Activated CD4-positive, alpha-beta T cell treated with anti-CD3 and anti-CD28 coated beads, Interleukin-2, amount 10 ng/mL, durations not matched to agents 24 days and 14 days (primary cell): ENCODE measurements around the gene ANKS1B. TPM values are rescaled to one million over a fixed set of nuclear protein-coding genes. Genes with fewer than 3 reads are reported as not detected.
A peak's percentile ranks its signal among the peaks of the same experiment; 100 is the strongest.
"Not testable (repeated sequence)": the region's sequence is repeated elsewhere in the genome, so short reads cannot be mapped to it uniquely, and the experiment has no call there.

Experiments
- DNase-seq: peaks from one replicate; pipeline ENCODE4 v3.0.0; 2022
- H3K27ac Mint-ChIP-seq: one replicate; pipeline ENCODE4 v1.8.0; 2022; ENCODE audit warnings: mild to moderate bottlenecking, mixed read lengths
- H3K27me3 Mint-ChIP-seq: one replicate; pipeline ENCODE4 v1.8.0; 2022; ENCODE audit warnings: mixed read lengths
- H3K36me3 Mint-ChIP-seq: one replicate; pipeline ENCODE4 v1.8.0; 2022; ENCODE audit warnings: low read depth, mild to moderate bottlenecking, mixed read lengths
- H3K4me1 Mint-ChIP-seq: one replicate; pipeline ENCODE4 v1.8.0; 2021; ENCODE audit warnings: mixed read lengths
- H3K4me3 Mint-ChIP-seq: one replicate; pipeline ENCODE4 v1.8.0; 2022; ENCODE audit warnings: mild to moderate bottlenecking, moderate library complexity, mixed read lengths
- H3K9me3 Mint-ChIP-seq: one replicate; pipeline ENCODE4 v1.8.0; 2021; ENCODE audit warnings: mixed read lengths
- intact Hi-C: fragments of 100-400 bp; cut with micrococcal nuclease; formaldehyde crosslinking; loops from one replicate; pipeline ENCODE4 v1.15.1; 2023
- total RNA-seq: library from RNA; stranded (reverse); gene quantifications from 2 replicates; pipeline ENCODE4 v1.2.3, GENCODE V29; 2022

The ANKS1B gene
- total RNA-seq, 1 donor from 2014 or later, result 1.5 TPM

GRCh38 chr12:99250091-99250490 lies 734.6 kb downstream of the ANKS1B start:
- intact Hi-C loops, result no loop called here
- no peak overlapping the region for H3K27ac Mint-ChIP-seq
- no peak for DNase-seq
- no peaks in the 10 kb centered on the region for H3K36me3 Mint-ChIP-seq
- no peak overlapping the region for H3K4me3 Mint-ChIP-seq
- no peaks in the 10 kb centered on the region for H3K4me1 Mint-ChIP-seq
- H3K9me3 Mint-ChIP-seq, result no peaks in the 10 kb centered on the region
- no peaks in the 10 kb centered on the region for H3K27me3 Mint-ChIP-seq

- DNase-seq, result no peak
- no peak overlapping the region for H3K27ac Mint-ChIP-seq
- H3K4me1 Mint-ChIP-seq, result no peaks in the 10 kb centered on the region
- no peak overlapping the region for H3K4me3 Mint-ChIP-seq
- intact Hi-C loops, result no loop called here
- H3K27me3 Mint-ChIP-seq, result no peaks in the 10 kb centered on the region
- no peaks in the 10 kb centered on the region for H3K36me3 Mint-ChIP-seq
- H3K9me3 Mint-ChIP-seq, result no peaks in the 10 kb centered on the region
These were observed 735.2 kb downstream of the ANKS1B start for GRCh38 chr12:99249543-99249942.

GRCh38 chr12:99237907-99238538 lies 746.7 kb downstream of the ANKS1B start:
- intact Hi-C loops, H3K27me3 Mint-ChIP-seq, H3K4me1 Mint-ChIP-seq, H3K9me3 Mint-ChIP-seq, H3K4me3 Mint-ChIP-seq, H3K27ac Mint-ChIP-seq, H3K36me3 Mint-ChIP-seq: not testable (repeated sequence)
- DNase-seq, result peak; percentile 60

- intact Hi-C loops, result no loop called here
- no peaks in the 10 kb centered on the region for H3K36me3 Mint-ChIP-seq
- H3K4me3 Mint-ChIP-seq, result no peak overlapping the region
These were observed 749.4 kb downstream of the ANKS1B start for GRCh38 chr12:99235381-99235780.

GRCh38 chr12:99234702-99235101 lies 750.0 kb downstream of the ANKS1B start:
- H3K27me3 Mint-ChIP-seq, result no peaks in the 10 kb centered on the region

More at GRCh38 chr12:99235381-99235780, 749.4 kb downstream of the ANKS1B start:
- Mint-ChIP-seq H3K27me3 (no peaks in the 10 kb centered on the region), H3K4me1 (peaks cover 2% of the 10 kb centered on the region), H3K27ac (no peak overlapping the region), H3K9me3 (peaks cover under 1% of the 10 kb centered on the region)
- DNase-seq, result no peak

GRCh38 chr12:99232324-99232723 lies 752.4 kb downstream of the ANKS1B start:
- H3K4me1 Mint-ChIP-seq, result no peaks in the 10 kb centered on the region
- no peaks in the 10 kb centered on the region for H3K36me3 Mint-ChIP-seq
- no peak overlapping the region for H3K4me3 Mint-ChIP-seq
- no peaks in the 10 kb centered on the region for H3K27me3 Mint-ChIP-seq
- intact Hi-C loops, result no loop called here
- H3K9me3 Mint-ChIP-seq, result no peaks in the 10 kb centered on the region
- no peak for DNase-seq
- H3K27ac Mint-ChIP-seq, result no peak overlapping the region

More at GRCh38 chr12:99234702-99235101, 750.0 kb downstream of the ANKS1B start:
- intact Hi-C loops, result no loop called here
- Mint-ChIP-seq H3K27ac (no peak overlapping the region), H3K4me3 (no peak overlapping the region), H3K4me1 (peaks cover 2% of the 10 kb centered on the region), H3K36me3 (no peaks in the 10 kb centered on the region), H3K9me3 (no peaks in the 10 kb centered on the region)
- no peak for DNase-seq

- Mint-ChIP-seq H3K27ac (no peak overlapping the region), H3K4me3 (no peak overlapping the region), H3K27me3 (no peaks in the 10 kb centered on the region), H3K36me3 (no peaks in the 10 kb centered on the region), H3K4me1 (no peaks in the 10 kb centered on the region), H3K9me3 (no peaks in the 10 kb centered on the region)
- DNase-seq, result no peak
- intact Hi-C loops, result no loop called here
These were observed 753.7 kb downstream of the ANKS1B start for GRCh38 chr12:99231031-99231430.

- Mint-ChIP-seq H3K27me3 (no peaks in the 10 kb centered on the region), H3K4me3 (no peak overlapping the region), H3K9me3 (no peaks in the 10 kb centered on the region), H3K36me3 (no peaks in the 10 kb centered on the region), H3K27ac (no peak overlapping the region), H3K4me1 (no peaks in the 10 kb centered on the region)
- no peak for DNase-seq
- intact Hi-C loops, result no loop called here
These were observed 760.5 kb downstream of the ANKS1B start for GRCh38 chr12:99224237-99224636.

GRCh38 chr12:99223579-99223978 lies 761.2 kb downstream of the ANKS1B start:
- Mint-ChIP-seq H3K9me3 (no peaks in the 10 kb centered on the region), H3K4me1 (no peaks in the 10 kb centered on the region), H3K27ac (no peak overlapping the region), H3K4me3 (no peak overlapping the region), H3K27me3 (no peaks in the 10 kb centered on the region), H3K36me3 (no peaks in the 10 kb centered on the region)
- no peak for DNase-seq
- intact Hi-C loops, result no loop called here

- Mint-ChIP-seq H3K4me3 (no peak overlapping the region), H3K36me3 (no peaks in the 10 kb centered on the region), H3K4me1 (no peaks in the 10 kb centered on the region), H3K27ac (no peak overlapping the region), H3K27me3 (no peaks in the 10 kb centered on the region), H3K9me3 (peaks cover 4% of the 10 kb centered on the region)
- intact Hi-C loops, result no loop called here
- DNase-seq, result no peak
These were observed 771.7 kb downstream of the ANKS1B start for GRCh38 chr12:99213047-99213446.

GRCh38 chr12:99212275-99212674 lies 772.5 kb downstream of the ANKS1B start:
- H3K27ac Mint-ChIP-seq, result no peak overlapping the region
- no peaks in the 10 kb centered on the region for H3K36me3 Mint-ChIP-seq
- no peaks in the 10 kb centered on the region for H3K4me1 Mint-ChIP-seq
- H3K9me3 Mint-ChIP-seq, result peaks cover 4% of the 10 kb centered on the region
- no peak overlapping the region for H3K4me3 Mint-ChIP-seq
- no peak for DNase-seq
- intact Hi-C loops, result no loop called here
- H3K27me3 Mint-ChIP-seq, result no peaks in the 10 kb centered on the region

- Mint-ChIP-seq H3K27ac (no peak overlapping the region), H3K4me1 (no peaks in the 10 kb centered on the region), H3K27me3 (no peaks in the 10 kb centered on the region), H3K4me3 (no peak overlapping the region), H3K9me3 (no peaks in the 10 kb centered on the region), H3K36me3 (no peaks in the 10 kb centered on the region)
- DNase-seq, result no peak
- intact Hi-C loops, result no loop called here
These were observed 779.6 kb downstream of the ANKS1B start for GRCh38 chr12:99205111-99205510.

GRCh38 chr12:99201906-99202645 lies 782.7 kb downstream of the ANKS1B start:
- H3K9me3 Mint-ChIP-seq, result no peaks in the 10 kb centered on the region
- H3K4me3 Mint-ChIP-seq, result no peak overlapping the region
- H3K4me1 Mint-ChIP-seq, result no peaks in the 10 kb centered on the region
- no peak for DNase-seq
- intact Hi-C loops, result no loop called here
- no peak overlapping the region for H3K27ac Mint-ChIP-seq
- H3K36me3 Mint-ChIP-seq, result no peaks in the 10 kb centered on the region
- no peaks in the 10 kb centered on the region for H3K27me3 Mint-ChIP-seq

GRCh38 chr12:99200711-99201384 lies 783.9 kb downstream of the ANKS1B start:
- H3K27me3 Mint-ChIP-seq, result no peaks in the 10 kb centered on the region
- DNase-seq, result no peak
- intact Hi-C loops, result no loop called here
- H3K4me1 Mint-ChIP-seq, result no peaks in the 10 kb centered on the region
- no peaks in the 10 kb centered on the region for H3K36me3 Mint-ChIP-seq
- no peak overlapping the region for H3K27ac Mint-ChIP-seq
- H3K9me3 Mint-ChIP-seq, result no peaks in the 10 kb centered on the region
- H3K4me3 Mint-ChIP-seq, result no peak overlapping the region
